ENCODE data around the gene CLEC1B.

GRCh38 chr12:10021342-10021741, 22.4 kb upstream of the CLEC1B start:
- TF ChIP-seq POLR2AphosphoS5 (IDR thresholded peaks at IDR 0.05; ENCODE audit: borderline replicate concordance, low read depth, low read length) (no peak), EZH2 (IDR thresholded peaks at IDR 0.05) (no peak)

Data from SK-N-MC (cell line).